Activated T-cell treated with anti-CD3 and anti-CD28 coated beads, Interleukin-2, amount 50 U/mL, for 4 hours (primary cell): ENCODE results near the gene C5orf58. TPM values are rescaled to one million over a fixed set of nuclear protein-coding genes. Genes with fewer than 3 reads are reported as not detected.
"Not testable (repeated sequence)": the region's sequence is repeated elsewhere in the genome, so short reads cannot be mapped to it uniquely, and the experiment has no call there.

Experiments used
- ATAC-seq, 2 donors: fragments of 200-7000 bp; cut with Tn5 transposase; one replicate each; pipeline ENCODE4 v1.10.0; 2021
- DNase-seq: peaks from one replicate; pipeline ENCODE4 v3.0.0-alpha.2; 2020
- H3K27me3 Mint-ChIP-seq: one replicate; pipeline ENCODE4 v1.8.0; 2021; ENCODE audit warnings: low read depth, mixed read lengths
- H3K36me3 Mint-ChIP-seq: one replicate; pipeline ENCODE4 v1.8.0; 2022; ENCODE audit warnings: mixed read lengths; ENCODE audit not compliant: insufficient read depth
- H3K4me1 Mint-ChIP-seq: one replicate; pipeline ENCODE4 v1.8.0; 2021; ENCODE audit warnings: low read depth, mixed read lengths
- H3K4me3 Mint-ChIP-seq: one replicate; pipeline ENCODE4 v1.8.0; 2021; ENCODE audit warnings: mild to moderate bottlenecking, moderate library complexity, mixed read lengths
- H3K9me3 Mint-ChIP-seq: one replicate; pipeline ENCODE4 v1.8.0; 2021; ENCODE audit warnings: mixed read lengths
- total RNA-seq, 3 donors: library from RNA; stranded (reverse); gene quantifications; one replicate each; pipeline ENCODE4 v1.2.1, GENCODE V29; 2021

Gene C5orf58
- total RNA-seq, 3 donors from 2014 or later: not detected

- Mint-ChIP-seq H3K4me3 (no peak overlapping the region), H3K27me3 (no peaks in the 10 kb centered on the region), H3K36me3 (no peaks in the 10 kb centered on the region), H3K9me3 (no peaks in the 10 kb centered on the region), H3K4me1 (peaks cover 4% of the 10 kb centered on the region)
- no peak for ATAC-seq
- no peak for DNase-seq
Observed at GRCh38 chr5:170235876-170236864, 3.4 kb downstream of the C5orf58 start.

GRCh38 chr5:170238456-170239196, 5.8 kb downstream of the C5orf58 start:
- Mint-ChIP-seq H3K27me3 (no peaks in the 10 kb centered on the region), H3K9me3 (no peaks in the 10 kb centered on the region), H3K36me3 (no peaks in the 10 kb centered on the region), H3K4me1 (peaks cover 4% of the 10 kb centered on the region), H3K4me3 (no peak overlapping the region)
- no peak for ATAC-seq
- no peak for DNase-seq

GRCh38 chr5:170245436-170245835, 12.7 kb downstream of the C5orf58 start:
- H3K36me3 Mint-ChIP-seq: peaks cover 45% of the 10 kb centered on the region
- DNase-seq, H3K4me3 Mint-ChIP-seq, H3K27me3 Mint-ChIP-seq, ATAC-seq, H3K9me3 Mint-ChIP-seq, H3K4me1 Mint-ChIP-seq: not testable (repeated sequence)

- Mint-ChIP-seq H3K27me3 (no peaks in the 10 kb centered on the region), H3K4me3 (no peak overlapping the region), H3K36me3 (peaks cover 54% of the 10 kb centered on the region), H3K4me1 (peaks cover 7% of the 10 kb centered on the region), H3K9me3 (no peaks in the 10 kb centered on the region)
- no peak for DNase-seq
- ATAC-seq: no peak
Observed at GRCh38 chr5:170246126-170246870, 13.5 kb downstream of the C5orf58 start.

GRCh38 chr5:170247363-170247762, 14.6 kb downstream of the C5orf58 start:
- Mint-ChIP-seq H3K27me3 (no peaks in the 10 kb centered on the region), H3K4me3 (no peak overlapping the region), H3K9me3 (no peaks in the 10 kb centered on the region), H3K4me1 (peaks cover 9% of the 10 kb centered on the region), H3K36me3 (peaks cover 64% of the 10 kb centered on the region)
- ATAC-seq (no peak), DNase-seq (no peak)

GRCh38 chr5:170248172-170248930, 15.6 kb downstream of the C5orf58 start:
- Mint-ChIP-seq H3K36me3 (peaks cover 72% of the 10 kb centered on the region), H3K27me3 (no peaks in the 10 kb centered on the region), H3K9me3 (no peaks in the 10 kb centered on the region), H3K4me3 (no peak overlapping the region), H3K4me1 (peaks cover 17% of the 10 kb centered on the region)
- ATAC-seq (peak in 1 of 2 donors; percentile 23), DNase-seq (no peak)

- peaks cover 22% of the 10 kb centered on the region for H3K4me1 Mint-ChIP-seq
Observed at GRCh38 chr5:170248931-170249227, 16.1 kb downstream of the C5orf58 start.

GRCh38 chr5:170249355-170249754, 16.6 kb downstream of the C5orf58 start:
- ATAC-seq (no peak), DNase-seq (no peak)
- Mint-ChIP-seq H3K36me3 (peaks cover 81% of the 10 kb centered on the region), H3K4me3 (no peak overlapping the region), H3K9me3 (no peaks in the 10 kb centered on the region), H3K27me3 (no peaks in the 10 kb centered on the region), H3K4me1 (peaks cover 27% of the 10 kb centered on the region)

More at GRCh38 chr5:170248931-170249227, 16.1 kb downstream of the C5orf58 start:
- DNase-seq, H3K4me3 Mint-ChIP-seq, H3K27me3 Mint-ChIP-seq, H3K9me3 Mint-ChIP-seq, ATAC-seq: not testable (repeated sequence)
- peaks cover 76% of the 10 kb centered on the region for H3K36me3 Mint-ChIP-seq

GRCh38 chr5:170250810-170251317, 18.1 kb downstream of the C5orf58 start:
- ATAC-seq (no peak), DNase-seq (no peak)
- H3K27me3 Mint-ChIP-seq: no peaks in the 10 kb centered on the region
- no peak overlapping the region for H3K4me3 Mint-ChIP-seq
- H3K9me3 Mint-ChIP-seq: no peaks in the 10 kb centered on the region
- peaks cover 40% of the 10 kb centered on the region for H3K4me1 Mint-ChIP-seq
- peaks cover 85% of the 10 kb centered on the region for H3K36me3 Mint-ChIP-seq

- no peaks in the 10 kb centered on the region for H3K27me3 Mint-ChIP-seq
Observed at GRCh38 chr5:170251462-170251861, 18.7 kb downstream of the C5orf58 start.

GRCh38 chr5:170252109-170252508, 19.3 kb downstream of the C5orf58 start:
- Mint-ChIP-seq H3K4me1 (peaks cover 47% of the 10 kb centered on the region), H3K36me3 (peaks cover 87% of the 10 kb centered on the region), H3K4me3 (no peak overlapping the region), H3K27me3 (no peaks in the 10 kb centered on the region), H3K9me3 (no peaks in the 10 kb centered on the region)
- DNase-seq: no peak
- no peak for ATAC-seq

More at GRCh38 chr5:170251462-170251861, 18.7 kb downstream of the C5orf58 start:
- Mint-ChIP-seq H3K36me3 (peaks cover 87% of the 10 kb centered on the region), H3K9me3 (no peaks in the 10 kb centered on the region), H3K4me3 (no peak overlapping the region), H3K4me1 (peaks cover 46% of the 10 kb centered on the region)
- DNase-seq (no peak), ATAC-seq (no peak)

GRCh38 chr5:170252720-170253350, 20.1 kb downstream of the C5orf58 start:
- Mint-ChIP-seq H3K27me3 (no peaks in the 10 kb centered on the region), H3K36me3 (peaks cover 87% of the 10 kb centered on the region), H3K9me3 (no peaks in the 10 kb centered on the region), H3K4me1 (peaks cover 51% of the 10 kb centered on the region), H3K4me3 (no peak overlapping the region)
- ATAC-seq: no peak
- DNase-seq: no peak

GRCh38 chr5:170254056-170254455, 21.3 kb downstream of the C5orf58 start:
- ATAC-seq: peak; percentile 98
- H3K36me3 Mint-ChIP-seq: peaks cover 85% of the 10 kb centered on the region
- H3K9me3 Mint-ChIP-seq: no peaks in the 10 kb centered on the region
- peak; percentile 66 for DNase-seq
- H3K4me1 Mint-ChIP-seq: peaks cover 51% of the 10 kb centered on the region
- no peak overlapping the region for H3K4me3 Mint-ChIP-seq
- no peaks in the 10 kb centered on the region for H3K27me3 Mint-ChIP-seq
